DOHH2 (cell line): ENCODE results near the gene CPSF4L.

Source experiments
- H3F3A ChIP-seq: fragments of 200-600 bp; sonication (generic), shearing (Covaris generic); 2 replicates; pipeline ENCODE4 v1.6.0; 2016; ENCODE audit warnings: antibody characterized with exemption, mild to moderate bottlenecking; ENCODE audit not compliant: control insufficient read depth, insufficient read depth
- H3K27ac ChIP-seq: fragments of 200-600 bp; sonication (generic); 2 replicates; pipeline ENCODE4 v1.5.1; 2014; ENCODE audit warnings: low read depth, mild to moderate bottlenecking, low read length, moderate library complexity
- H3K27me3 ChIP-seq: fragments of 200-600 bp; sonication (generic); 2 replicates; pipeline ENCODE4 v1.6.1; 2014; ENCODE audit warnings: mild to moderate bottlenecking, low read length, mixed read lengths; ENCODE audit not compliant: control insufficient read depth
- H3K36me3 ChIP-seq: fragments of 200-600 bp; sonication (generic); 2 replicates; pipeline ENCODE4 v1.6.1; 2014; ENCODE audit warnings: mild to moderate bottlenecking, low read length, moderate library complexity, mixed read lengths; ENCODE audit not compliant: control insufficient read depth
- H3K4me1 ChIP-seq: fragments of 200-600 bp; sonication (generic); 2 replicates; pipeline ENCODE4 v1.6.1; 2014; ENCODE audit warnings: mild to moderate bottlenecking, low read length, mixed read lengths; ENCODE audit not compliant: control insufficient read depth
- H3K4me2 ChIP-seq: fragments of 200-600 bp; sonication (generic); 2 replicates; pipeline ENCODE4 v1.6.0; 2014; ENCODE audit warnings: mild to moderate bottlenecking, low read length, moderate library complexity
- H3K4me3 ChIP-seq: fragments of 200-600 bp; sonication (generic); 2 replicates; pipeline ENCODE4 v1.5.1; 2014; ENCODE audit warnings: mild to moderate bottlenecking, low read length, mixed read lengths
- H3K79me2 ChIP-seq: fragments of 200-600 bp; sonication (generic); 2 replicates; pipeline ENCODE4 v1.6.1; 2014; ENCODE audit warnings: mild to moderate bottlenecking, low read length, mixed read lengths; ENCODE audit not compliant: control insufficient read depth
- H3K9me2 ChIP-seq: fragments of 200-600 bp; sonication (generic); replicated peaks from 2 replicates; pipeline ENCODE4 v1.6.1; 2014; ENCODE audit warnings: mild to moderate bottlenecking, low read length, mixed read lengths; ENCODE audit not compliant: control insufficient read depth
- H3K9me3 ChIP-seq: fragments of 200-600 bp; sonication (generic); 2 replicates; pipeline ENCODE4 v1.6.1; 2014; ENCODE audit warnings: antibody characterized with exemption, low read length, mixed read lengths; ENCODE audit not compliant: control insufficient read depth, insufficient read depth
- H4K20me1 ChIP-seq: fragments of 200-600 bp; sonication (generic); 2 replicates; pipeline ENCODE4 v1.6.0; 2014; ENCODE audit warnings: low read depth, mild to moderate bottlenecking, antibody characterized with exemption, low read length, moderate library complexity; ENCODE audit not compliant: control insufficient read depth, insufficient read depth
- CTCF ChIP-seq: fragments of 200-600 bp; sonication (generic); IDR thresholded peaks from one replicate; pipeline ENCODE4 v1.5.1; 2014; ENCODE audit warnings: antibody characterized with exemption, mild to moderate bottlenecking, low read depth, low read length; ENCODE audit not compliant: poor library complexity, severe bottlenecking
- EZH2phosphoT487 ChIP-seq: fragments of 200-600 bp; sonication (generic); IDR thresholded peaks from 2 replicates; pipeline ENCODE4 v1.6.1; 2017; ENCODE audit warnings: borderline replicate concordance, mild to moderate bottlenecking, antibody characterized with exemption, low read length, moderate library complexity, mixed read lengths

CPSF4L gene

DNA sequence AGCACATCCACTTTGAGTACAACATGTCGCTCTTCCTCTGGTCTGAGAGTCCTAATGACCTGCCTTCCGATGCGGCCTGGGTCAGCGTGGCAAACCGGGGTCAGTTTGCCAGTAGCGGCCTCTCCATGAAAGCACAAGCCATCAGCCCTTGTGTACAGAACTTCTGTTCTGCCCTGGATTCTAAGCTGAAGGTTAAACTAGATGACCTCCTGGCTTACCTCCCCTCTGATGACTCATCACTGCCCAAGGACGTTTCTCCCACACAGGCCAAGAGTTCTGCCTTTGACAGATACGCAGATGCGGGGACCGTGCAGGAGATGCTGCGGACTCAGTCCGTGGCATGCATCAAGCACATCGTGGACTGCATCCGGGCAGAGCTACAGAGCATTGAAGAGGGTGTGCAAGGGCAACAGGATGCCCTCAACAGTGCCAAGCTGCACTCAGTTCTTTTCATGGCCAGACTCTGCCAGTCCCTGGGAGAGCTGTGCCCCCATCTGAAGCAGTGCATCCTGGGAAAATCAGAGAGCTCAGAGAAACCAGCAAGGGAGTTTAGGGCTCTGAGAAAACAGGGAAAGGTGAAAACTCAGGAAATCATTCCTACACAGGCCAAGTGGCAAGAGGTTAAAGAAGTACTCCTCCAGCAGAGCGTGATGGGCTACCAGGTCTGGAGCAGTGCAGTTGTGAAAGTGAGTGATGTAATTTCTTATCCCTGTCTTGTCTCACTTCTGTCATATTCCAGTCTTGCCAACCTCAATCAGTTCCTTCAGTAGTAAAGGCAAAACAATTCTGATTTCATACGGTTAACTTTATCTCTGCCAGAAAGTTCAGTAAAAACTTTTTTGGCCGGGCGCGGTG lies 60.2 kb downstream of the CPSF4L start:
- no peaks in the 10 kb centered on the region for H3K9me3 ChIP-seq
- peaks cover 86% of the 10 kb centered on the region for H3K36me3 ChIP-seq
- no peak overlapping the region for H3K27ac ChIP-seq
- no peaks in the 10 kb centered on the region; the same call in 1 of the 2 replicates for H4K20me1 ChIP-seq
- H3K4me3 ChIP-seq: no peak overlapping the region
- H3K9me2 ChIP-seq: no peaks in the 10 kb centered on the region
- no peaks in the 10 kb centered on the region for H3F3A ChIP-seq
- no peaks in the 10 kb centered on the region; the same call in 1 of the 2 replicates for H3K79me2 ChIP-seq
- no peak overlapping the region for H3K4me2 ChIP-seq
- no peaks in the 10 kb centered on the region for H3K4me1 ChIP-seq
- no peaks in the 10 kb centered on the region for H3K27me3 ChIP-seq
- TF ChIP-seq CTCF: no peak
- no peak for TF ChIP-seq EZH2phosphoT487

DNA sequence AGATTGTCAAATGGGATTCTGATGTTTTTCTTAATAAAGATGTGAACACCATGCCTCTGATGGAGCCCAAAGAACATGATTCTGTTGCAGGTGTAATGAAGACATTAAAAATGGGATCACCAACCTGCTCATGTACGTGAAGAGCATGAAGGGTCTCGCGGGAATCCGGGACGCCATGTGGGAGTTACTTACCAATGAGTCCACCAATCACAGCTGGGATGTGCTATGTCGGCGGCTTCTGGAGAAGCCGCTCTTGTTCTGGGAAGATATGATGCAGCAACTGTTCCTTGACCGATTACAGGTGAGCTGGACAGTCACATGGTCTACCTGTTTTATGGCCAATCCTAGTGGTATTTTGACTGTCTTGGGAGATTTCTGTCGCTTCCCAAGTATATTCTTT lies 61.2 kb downstream of the CPSF4L start:
- no peaks in the 10 kb centered on the region for H3K9me2 ChIP-seq
- TF ChIP-seq CTCF (no peak), EZH2phosphoT487 (no peak)
- no peak overlapping the region for H3K27ac ChIP-seq
- no peaks in the 10 kb centered on the region for H3K27me3 ChIP-seq
- H3K4me1 ChIP-seq: no peaks in the 10 kb centered on the region
- H3K4me2 ChIP-seq: no peak overlapping the region
- no peaks in the 10 kb centered on the region for H3K9me3 ChIP-seq
- H3F3A ChIP-seq: no peaks in the 10 kb centered on the region
- H3K36me3 ChIP-seq: peaks cover 76% of the 10 kb centered on the region
- no peaks in the 10 kb centered on the region for H3K79me2 ChIP-seq
- H4K20me1 ChIP-seq: no peaks in the 10 kb centered on the region; the same call in 1 of the 2 replicates
- H3K4me3 ChIP-seq: no peak overlapping the region

- H3K4me1 ChIP-seq: no peaks in the 10 kb centered on the region
- TF ChIP-seq EZH2phosphoT487 (no peak), CTCF (no peak)
- H3F3A ChIP-seq: no peaks in the 10 kb centered on the region
- H4K20me1 ChIP-seq: no peaks in the 10 kb centered on the region
- H3K27me3 ChIP-seq: no peaks in the 10 kb centered on the region
- H3K79me2 ChIP-seq: peaks cover 4% of the 10 kb centered on the region
- peaks cover 70% of the 10 kb centered on the region for H3K36me3 ChIP-seq
- H3K9me3 ChIP-seq: no peaks in the 10 kb centered on the region
- no peak overlapping the region for H3K4me3 ChIP-seq
- no peak overlapping the region for H3K27ac ChIP-seq
- H3K9me2 ChIP-seq: no peaks in the 10 kb centered on the region
- no peak overlapping the region for H3K4me2 ChIP-seq
Observed at GRCh38 chr17:73199751-73200317, 61.8 kb downstream of the CPSF4L start.
